Measurements from ENCODE around the gene NPM1.

DNA sequence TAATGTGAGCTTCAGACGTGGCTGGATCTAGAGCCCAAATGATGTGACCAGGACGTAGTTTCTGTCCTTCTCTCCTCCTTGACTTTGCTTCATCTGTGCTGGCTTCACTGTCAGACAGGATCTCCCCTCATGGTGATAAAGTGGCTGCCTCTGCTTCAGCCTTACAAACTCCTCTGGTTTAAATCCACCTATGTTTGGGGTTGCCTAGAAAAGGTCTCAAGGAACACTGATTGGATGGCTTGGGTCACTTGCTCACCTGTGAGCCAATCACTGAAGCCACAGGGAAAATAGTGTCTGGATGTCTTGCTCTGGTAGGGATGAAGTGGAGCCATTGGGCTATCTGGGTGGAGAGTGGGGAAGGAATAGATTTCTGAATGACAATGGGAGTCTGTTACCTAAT lies 67.9 kb downstream of the NPM1 start:
- no peak for TF ChIP-seq NFIC (IDR thresholded peaks at IDR 0.05)
- TF ChIP-seq, protein P1, sequence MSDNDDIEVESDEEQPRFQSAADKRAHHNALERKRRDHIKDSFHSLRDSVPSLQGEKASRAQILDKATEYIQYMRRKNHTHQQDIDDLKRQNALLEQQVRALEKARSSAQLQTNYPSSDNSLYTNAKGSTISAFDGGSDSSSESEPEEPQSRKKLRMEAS (IDR thresholded peaks at IDR 0.05): no peak
- no peak for TF ChIP-seq ZBTB7A (IDR thresholded peaks at IDR 0.05; ENCODE audit: low read depth)
- no peak for TF ChIP-seq REST (IDR thresholded peaks at IDR 0.05; ENCODE audit: low read depth)
- TF ChIP-seq TAF1 (IDR thresholded peaks at IDR 0.05; ENCODE audit: low read depth): no peak
- no peak for TF ChIP-seq YY1 (IDR thresholded peaks at IDR 0.05; ENCODE audit: low read depth)
- TF ChIP-seq EP300 (IDR thresholded peaks at IDR 0.05; ENCODE audit: borderline replicate concordance): no peak
- no peak for TF ChIP-seq RAD21 (IDR thresholded peaks at IDR 0.05; ENCODE audit: low read depth)
- no peak for TF ChIP-seq EGR1 (IDR thresholded peaks at IDR 0.05)
- TF ChIP-seq CREB1 (IDR thresholded peaks at IDR 0.05; ENCODE audit: low read depth): no peak
- no peak for TF ChIP-seq CEBPB (IDR thresholded peaks at IDR 0.05)
